NCI-H1417 (cell line): ENCODE results near the gene TBX15.
"Not testable (repeated sequence)": the region's sequence is repeated elsewhere in the genome, so short reads cannot be mapped to it uniquely, and the experiment has no call there.

Experiments used
- DNase-seq, 3 experiments: peaks; one replicate each; lab custom pipeline; 2025; lab: John Stamatoyannopoulos, UW

TBX15 gene

GRCh38 chr1:118958937-118959631 lies 29.1 kb downstream of the TBX15 start:
- no peak for DNase-seq

- DNase-seq = no peak
These were observed 30.0 kb downstream of the TBX15 start for GRCh38 chr1:118958140-118958539.

GRCh38 chr1:118957579-118957978 lies 30.6 kb downstream of the TBX15 start:
- DNase-seq = not testable (repeated sequence)

GRCh38 chr1:118954301-118954905 lies 33.7 kb downstream of the TBX15 start:
- no peak for DNase-seq

- no peak for DNase-seq
These were observed 36.7 kb downstream of the TBX15 start for GRCh38 chr1:118951270-118951936.

GRCh38 chr1:118949315-118949714 lies 38.8 kb downstream of the TBX15 start:
- DNase-seq = no peak

- DNase-seq = no peak
These were observed 39.3 kb downstream of the TBX15 start for GRCh38 chr1:118948846-118949245.

GRCh38 chr1:118948351-118948750 lies 39.8 kb downstream of the TBX15 start:
- no peak for DNase-seq

GRCh38 chr1:118947790-118948189 lies 40.4 kb downstream of the TBX15 start:
- no peak for DNase-seq

GRCh38 chr1:118947003-118947765 lies 41.0 kb downstream of the TBX15 start:
- DNase-seq = no peak

- peak in 2 of 3 experiments; percentile 6 for DNase-seq
These were observed 42.7 kb downstream of the TBX15 start for GRCh38 chr1:118945489-118945888.

- no peak for DNase-seq
These were observed 43.6 kb downstream of the TBX15 start for GRCh38 chr1:118944546-118944945.

- no peak for DNase-seq
These were observed 44.0 kb downstream of the TBX15 start for GRCh38 chr1:118944133-118944532.

GRCh38 chr1:118940957-118941356 lies 47.2 kb downstream of the TBX15 start:
- no peak for DNase-seq

GRCh38 chr1:118937413-118938072 lies 50.6 kb downstream of the TBX15 start:
- no peak for DNase-seq

- DNase-seq = no peak
These were observed 53.4 kb downstream of the TBX15 start for GRCh38 chr1:118934706-118935105.

GRCh38 chr1:118933051-118933781 lies 54.9 kb downstream of the TBX15 start:
- peak in 1 of 3 experiments; percentile 13 for DNase-seq

- DNase-seq = peak in 2 of 3 experiments; percentile 53 to 73
These were observed 56.3 kb downstream of the TBX15 start for GRCh38 chr1:118931876-118932275.

GRCh38 chr1:118928739-118929554 lies 59.2 kb downstream of the TBX15 start:
- no peak for DNase-seq
